Kidney capillary endothelial cell (primary cell): Measurements from ENCODE around the gene AP5B1.
"Not testable (repeated sequence)": the region's sequence is repeated elsewhere in the genome, so short reads cannot be mapped to it uniquely, and the experiment has no call there.

ENCODE experiments used
- DNase-seq: peaks from one replicate; pipeline ENCODE4 v3.0.0-alpha.2; 2018; ENCODE audit warnings: low spot score

AP5B1 gene

GRCh38 chr11:65786008-65786785, 5.4 kb upstream of the AP5B1 start:
- DNase-seq, result no peak

- DNase-seq, result no peak
Measured at GRCh38 chr11:65785319-65786007, 4.7 kb upstream of the AP5B1 start.

DNA sequence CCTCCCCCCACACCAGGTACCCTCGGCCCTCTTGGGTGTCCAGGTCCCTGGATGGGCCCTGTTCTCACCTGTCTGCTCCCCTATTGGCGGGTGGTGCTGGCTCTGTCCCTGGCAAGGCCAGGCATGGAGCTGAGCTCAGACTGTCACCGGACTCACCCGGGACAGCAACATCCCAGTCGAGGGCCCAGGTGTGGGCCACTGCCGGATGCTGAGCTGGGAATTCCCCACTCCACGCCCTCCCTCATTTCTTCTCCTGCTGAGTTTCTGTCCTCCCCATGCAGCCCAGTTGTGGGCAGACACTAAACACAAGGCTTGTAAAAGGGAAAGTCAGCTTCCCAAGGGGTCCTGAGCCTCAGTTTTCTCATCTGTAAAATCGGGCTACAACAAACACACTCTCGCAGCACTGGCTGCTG, 2.0 kb upstream of the AP5B1 start:
- DNase-seq, result no peak

GRCh38 chr11:65781962-65782815, 1.4 kb upstream of the AP5B1 start:
- no peak for DNase-seq

DNA sequence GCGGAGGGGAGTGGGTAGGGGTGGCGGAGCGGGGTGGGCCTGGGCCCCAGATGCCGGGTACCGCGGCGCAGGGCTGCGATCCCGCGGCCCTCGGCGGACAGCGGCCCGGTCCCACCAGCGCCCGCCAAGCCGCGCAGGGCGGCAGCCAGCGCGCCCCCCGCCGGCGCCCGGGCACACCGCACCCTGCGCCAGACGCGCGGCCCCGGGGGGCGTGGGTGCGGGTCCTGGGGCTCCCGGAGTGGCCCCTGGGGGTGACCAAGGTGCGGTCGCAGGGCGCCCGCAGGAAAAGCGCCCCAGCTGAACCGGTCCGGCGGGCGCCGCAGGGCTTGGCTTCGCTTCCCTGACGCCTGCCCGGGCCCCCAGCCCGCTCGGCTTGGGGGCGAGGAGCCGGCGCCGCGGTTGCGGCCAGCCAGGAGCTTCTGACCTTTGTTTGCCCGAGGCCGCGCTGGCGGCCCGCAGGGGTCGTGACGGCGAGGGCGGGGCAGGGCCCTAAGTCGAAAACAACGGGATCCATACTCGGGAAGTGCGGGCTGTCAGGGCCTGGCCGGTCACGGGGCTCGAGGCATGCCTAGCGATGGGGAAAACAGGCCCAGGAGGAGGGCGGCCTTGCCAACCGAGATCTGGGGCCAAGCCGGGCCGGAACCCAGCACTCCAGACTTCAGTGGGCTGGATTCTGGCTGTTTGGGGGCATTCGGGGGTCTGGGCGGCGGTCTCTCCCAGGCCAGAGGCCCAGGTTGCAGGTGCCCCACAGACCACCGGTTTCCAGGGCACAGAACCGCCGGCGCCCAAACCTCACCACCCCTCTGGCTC, 581 bp upstream of the AP5B1 start:
- peak; percentile 28 for DNase-seq

GRCh38 chr11:65779919-65780769, 632 bp downstream of the AP5B1 start:
- DNase-seq, result peak; percentile 85

- no peak for DNase-seq
Measured at GRCh38 chr11:65779669-65779918, 1.2 kb downstream of the AP5B1 start.

DNA sequence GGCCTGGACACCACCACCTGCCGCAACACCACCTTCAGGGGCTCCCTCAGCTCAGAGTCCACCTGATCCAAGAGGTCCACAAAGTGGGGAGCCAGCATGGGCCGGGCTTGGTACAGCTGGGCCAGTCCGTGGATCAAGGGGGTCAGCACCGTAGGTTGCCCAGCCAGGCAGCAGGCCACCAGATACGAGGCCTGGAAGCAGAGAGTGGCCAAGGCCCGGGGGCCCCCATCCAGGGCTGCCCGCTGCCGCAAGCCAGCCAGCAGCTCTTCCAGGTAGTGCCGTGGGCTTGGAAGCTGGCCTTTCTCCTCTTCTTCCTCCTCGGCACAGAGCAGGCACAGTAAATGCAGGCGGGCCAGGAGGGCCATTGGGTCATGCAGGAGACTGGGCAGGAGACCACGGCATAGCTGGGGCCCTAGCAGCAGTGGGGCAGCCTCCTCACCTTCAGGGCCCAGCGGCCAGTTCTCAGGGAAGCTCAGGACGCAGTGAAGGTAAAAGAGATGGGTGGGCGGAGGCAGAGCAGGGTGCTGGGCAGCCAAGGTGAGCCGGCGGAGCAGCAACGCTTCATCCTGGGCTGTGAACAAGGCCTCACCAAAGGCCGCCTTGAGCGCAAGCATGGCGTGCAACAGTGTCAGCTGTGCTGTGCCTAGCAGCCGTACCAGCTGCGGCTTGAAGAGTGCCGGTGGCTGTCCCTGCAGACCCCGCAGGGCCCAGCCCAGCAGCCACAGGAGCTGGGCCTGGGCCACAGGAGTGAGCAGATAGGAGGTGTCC, 1.7 kb downstream of the AP5B1 start:
- DNase-seq, result no peak

GRCh38 chr11:65778431-65778900, 2.3 kb downstream of the AP5B1 start:
- no peak for DNase-seq

GRCh38 chr11:65777821-65778361, 2.9 kb downstream of the AP5B1 start:
- DNase-seq, result no peak

DNA sequence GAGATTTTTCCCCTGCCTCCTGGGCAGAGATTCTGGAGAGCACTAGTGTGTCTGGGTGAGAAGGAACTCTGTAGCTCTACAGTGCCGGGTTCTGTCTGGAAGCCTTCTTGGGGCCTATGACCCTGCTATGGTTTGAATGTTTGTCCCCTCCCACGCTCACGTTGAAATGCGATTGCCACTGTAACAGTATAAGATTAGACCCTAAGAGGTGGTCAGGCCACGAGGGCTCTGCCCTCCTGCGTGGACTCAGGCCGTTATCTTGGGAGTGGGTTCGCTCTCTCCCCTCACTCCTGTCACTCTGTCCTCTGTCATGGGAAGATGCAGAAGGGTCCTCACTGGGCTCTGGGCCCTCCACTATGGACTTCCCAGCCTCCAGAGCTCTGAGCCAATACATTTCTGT, 3.5 kb downstream of the AP5B1 start:
- no peak for DNase-seq

- no peak for DNase-seq
Measured at GRCh38 chr11:65776710-65777141, 4.0 kb downstream of the AP5B1 start.

GRCh38 chr11:65776196-65776595, 4.6 kb downstream of the AP5B1 start:
- DNase-seq, result no peak

DNA sequence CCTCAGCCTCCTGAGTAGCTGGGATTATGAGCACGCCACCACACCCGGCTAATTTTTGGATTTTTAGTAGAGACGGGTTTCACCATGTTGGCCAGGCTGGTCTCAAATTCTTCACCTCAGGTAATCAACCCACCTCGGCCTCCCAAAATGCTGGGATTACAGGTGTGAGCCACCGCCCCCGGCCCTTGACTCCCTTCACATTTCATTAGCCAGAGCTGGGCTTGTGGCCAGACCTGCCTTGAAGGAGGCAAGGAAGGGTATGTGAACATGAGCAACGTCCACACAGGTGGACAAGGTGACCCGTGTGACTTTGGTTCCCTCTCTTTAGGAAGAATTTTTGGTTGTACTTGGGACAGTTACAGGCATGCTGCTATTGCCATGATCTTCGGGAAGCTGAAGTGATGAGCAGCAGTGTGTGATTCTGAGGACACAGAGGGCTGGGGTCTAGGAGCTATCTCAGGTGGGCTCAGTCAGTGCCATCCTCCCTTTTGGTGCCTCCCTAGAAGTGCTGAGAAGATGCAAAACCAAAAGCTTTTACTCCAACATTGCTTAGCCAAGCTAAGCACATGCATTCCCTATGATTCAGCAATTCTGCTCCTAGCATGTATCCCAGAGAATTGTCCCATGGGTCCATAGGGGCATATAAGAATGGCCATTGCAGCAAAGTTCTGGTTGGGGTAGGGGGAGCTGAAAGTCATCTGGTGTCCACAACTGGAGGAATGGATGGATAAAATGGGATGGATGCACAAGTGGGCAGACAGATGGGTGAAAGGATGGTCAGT, 6.1 kb downstream of the AP5B1 start:
- no peak for DNase-seq

- DNase-seq, result no peak
Measured at GRCh38 chr11:65773784-65774411, 6.9 kb downstream of the AP5B1 start.

DNA sequence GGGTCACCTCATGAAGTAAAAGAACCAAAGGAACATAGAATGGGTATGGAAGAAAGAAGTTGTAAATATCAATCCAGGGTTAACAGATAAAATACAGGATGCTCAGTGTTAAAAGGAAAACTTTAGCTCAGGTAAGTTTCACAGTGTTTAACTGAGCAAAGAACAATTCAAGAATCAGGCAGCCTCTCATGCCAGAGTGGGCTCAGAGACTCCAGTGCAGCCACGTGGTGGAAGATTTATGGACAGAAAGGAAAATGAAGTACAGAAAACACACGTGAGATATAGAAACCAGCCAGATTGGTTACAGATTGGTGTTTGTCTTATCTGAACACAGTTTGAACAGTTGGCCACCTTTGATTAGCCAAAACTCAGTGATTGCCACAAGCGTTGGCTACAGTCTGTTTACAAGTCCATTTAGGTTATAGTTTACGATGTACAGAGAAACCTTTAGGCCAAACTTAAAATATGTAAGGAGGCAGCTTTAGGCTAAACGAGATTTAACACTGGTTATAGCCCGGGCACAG, 9.1 kb downstream of the AP5B1 start:
- DNase-seq, result no peak

DNA sequence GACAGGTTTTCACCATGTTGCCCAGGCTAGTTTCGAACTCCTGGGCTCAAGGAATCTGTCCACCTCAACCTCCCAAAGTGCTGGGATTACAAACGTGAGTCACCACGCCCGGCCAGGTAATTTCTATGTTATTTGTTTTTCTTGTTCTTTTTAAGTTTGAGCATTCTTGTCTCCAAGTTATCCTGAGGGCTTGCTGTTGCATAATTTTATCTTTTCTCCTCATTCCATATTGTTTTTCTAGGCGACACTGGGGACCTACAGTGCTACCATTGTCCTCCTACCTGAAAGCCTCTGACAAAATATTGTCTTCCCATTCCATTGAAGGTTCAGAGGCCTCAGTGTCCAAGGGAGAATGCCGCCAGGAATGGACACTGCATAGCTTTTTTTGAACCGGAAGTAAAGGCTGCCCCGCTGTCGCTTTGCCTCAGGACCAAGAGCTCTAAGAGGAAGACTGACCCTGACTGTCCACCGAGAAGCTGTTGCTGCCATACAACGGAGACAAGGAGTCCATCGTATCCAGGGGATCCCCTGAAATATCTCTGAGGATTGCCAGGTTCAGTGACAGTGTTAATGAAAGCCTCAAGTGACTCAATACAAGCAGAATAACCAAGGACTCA, 9.7 kb downstream of the AP5B1 start:
- no peak for DNase-seq

DNA sequence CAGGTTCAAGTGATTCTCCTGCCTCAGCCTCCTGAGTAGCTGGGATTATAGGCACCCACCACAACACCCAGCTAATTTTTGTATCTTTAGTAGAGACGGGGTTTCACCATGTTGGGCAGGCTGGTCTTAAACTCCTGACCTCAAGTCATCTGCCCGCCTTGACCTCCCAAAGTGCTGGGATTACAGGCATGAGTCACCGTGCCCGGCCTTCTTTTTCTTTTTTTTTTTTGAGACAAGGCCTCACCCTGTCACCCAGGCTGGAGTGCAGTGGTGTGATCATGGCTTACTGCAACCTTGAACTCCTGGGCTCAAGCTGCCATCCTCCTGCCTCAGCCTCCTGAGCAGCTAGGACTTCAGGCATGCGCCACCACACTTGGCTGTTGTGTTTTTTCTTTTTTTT, 13.0 kb downstream of the AP5B1 start:
- DNase-seq, result not testable (repeated sequence)
